Right forelimb (tissue), 1 donor: ENCODE measurements around the gene SYNPO2.
"Not testable (repeated sequence)": the region's sequence is repeated elsewhere in the genome, so short reads cannot be mapped to it uniquely, and the experiment has no call there.

Source experiments
- DNase-seq: peaks from one replicate; pipeline ENCODE4 v3.0.0-alpha.2; 2018

Gene SYNPO2

GRCh38 chr4:119038116-119038841, 149.6 kb downstream of the SYNPO2 start:
- no peak for DNase-seq

- no peak for DNase-seq
These were observed 150.5 kb downstream of the SYNPO2 start for GRCh38 chr4:119039160-119039559.

GRCh38 chr4:119039779-119040178, 151.1 kb downstream of the SYNPO2 start:
- DNase-seq: no peak

GRCh38 chr4:119040261-119040660, 151.6 kb downstream of the SYNPO2 start:
- no peak for DNase-seq

GRCh38 chr4:119040694-119041185, 152.1 kb downstream of the SYNPO2 start:
- DNase-seq: no peak

- DNase-seq: no peak
These were observed 152.7 kb downstream of the SYNPO2 start for GRCh38 chr4:119041396-119041795.

GRCh38 chr4:119041951-119042560, 153.4 kb downstream of the SYNPO2 start:
- peak; percentile 67 for DNase-seq

GRCh38 chr4:119046263-119046662, 157.6 kb downstream of the SYNPO2 start:
- no peak for DNase-seq

GRCh38 chr4:119047059-119047458, 158.4 kb downstream of the SYNPO2 start:
- DNase-seq: not testable (repeated sequence)

- DNase-seq: no peak
These were observed 159.8 kb downstream of the SYNPO2 start for GRCh38 chr4:119048446-119048845.

- DNase-seq: no peak
These were observed 160.7 kb downstream of the SYNPO2 start for GRCh38 chr4:119049342-119049741.

GRCh38 chr4:119050527-119051090, 162.0 kb downstream of the SYNPO2 start:
- no peak for DNase-seq

- no peak for DNase-seq
These were observed 164.6 kb downstream of the SYNPO2 start for GRCh38 chr4:119053245-119053644.

GRCh38 chr4:119053997-119054396, 165.3 kb downstream of the SYNPO2 start:
- no peak for DNase-seq

- DNase-seq: no peak
These were observed 168.8 kb downstream of the SYNPO2 start for GRCh38 chr4:119057417-119057816.

GRCh38 chr4:119059221-119059620, 170.6 kb downstream of the SYNPO2 start:
- DNase-seq: no peak

GRCh38 chr4:119067125-119067524, 178.5 kb downstream of the SYNPO2 start:
- not testable (repeated sequence) for DNase-seq

GRCh38 chr4:119067670-119068360, 179.2 kb downstream of the SYNPO2 start:
- not testable (repeated sequence) for DNase-seq

GRCh38 chr4:119068529-119068962, 179.9 kb downstream of the SYNPO2 start:
- no peak for DNase-seq

GRCh38 chr4:119070301-119070700, 181.6 kb downstream of the SYNPO2 start:
- no peak for DNase-seq

GRCh38 chr4:119080721-119081541, 192.3 kb downstream of the SYNPO2 start:
- no peak for DNase-seq

GRCh38 chr4:119081542-119081859, 192.8 kb downstream of the SYNPO2 start:
- DNase-seq: no peak

- DNase-seq: no peak
These were observed 193.3 kb downstream of the SYNPO2 start for GRCh38 chr4:119081943-119082342.
